ENCODE results near the gene NUP42. TPM values are rescaled to one million over a fixed set of nuclear protein-coding genes. Genes with fewer than 3 reads are reported as not detected.

NUP42 gene
- total RNA-seq, 6 experiments from 2014 or later, result 13.5 to 19.9 (median 19.1) TPM

- Mint-ChIP-seq H3K9me3 (no peaks in the 10 kb centered on the region), H3K4me1 (ENCODE audit: low read depth) (peaks cover 11% of the 10 kb centered on the region), H3K36me3 (ENCODE audit: low read depth) (peaks cover 9% of the 10 kb centered on the region)
These were observed 23.7 kb downstream of the NUP42 start for GRCh38 chr7:23205577-23205908.

GRCh38 chr7:23205909-23206767 lies 24.3 kb downstream of the NUP42 start:
- Mint-ChIP-seq H3K27ac (no peak overlapping the region), H3K4me1 (ENCODE audit: low read depth) (peaks cover 11% of the 10 kb centered on the region), H3K27me3 (ENCODE audit: insufficient read depth) (peaks cover 2% of the 10 kb centered on the region; the same call in 1 of the 2 replicates), H3K4me3 (no peak overlapping the region), H3K36me3 (ENCODE audit: low read depth) (peaks cover 6% of the 10 kb centered on the region), H3K9me3 (no peaks in the 10 kb centered on the region)
- DNase-seq, result no peak
- no peak for TF ChIP-seq CTCF (IDR thresholded peaks at IDR 0.05)

More at GRCh38 chr7:23205577-23205908, 23.7 kb downstream of the NUP42 start:
- H3K4me3 Mint-ChIP-seq, result no peak overlapping the region
- DNase-seq, result no peak
- no peak overlapping the region for H3K27ac Mint-ChIP-seq
- TF ChIP-seq CTCF (IDR thresholded peaks at IDR 0.05), result no peak
- no peaks in the 10 kb centered on the region for H3K27me3 Mint-ChIP-seq (ENCODE audit: insufficient read depth)

- no peak for TF ChIP-seq CTCF (IDR thresholded peaks at IDR 0.05)
- Mint-ChIP-seq H3K27ac (no peak overlapping the region), H3K4me3 (no peak overlapping the region)
These were observed 25.2 kb downstream of the NUP42 start for GRCh38 chr7:23207021-23207420.

GRCh38 chr7:23207884-23208283 lies 26.0 kb downstream of the NUP42 start:
- Mint-ChIP-seq H3K27ac (no peak overlapping the region), H3K36me3 (ENCODE audit: low read depth) (peaks cover 4% of the 10 kb centered on the region; the same call in 1 of the 2 replicates), H3K4me3 (no peak overlapping the region), H3K4me1 (ENCODE audit: low read depth) (peaks cover 11% of the 10 kb centered on the region), H3K9me3 (no peaks in the 10 kb centered on the region), H3K27me3 (ENCODE audit: insufficient read depth) (peaks cover 2% of the 10 kb centered on the region; the same call in 1 of the 2 replicates)
- TF ChIP-seq CTCF (IDR thresholded peaks at IDR 0.05), result no peak
- no peak for DNase-seq

More at GRCh38 chr7:23207021-23207420, 25.2 kb downstream of the NUP42 start:
- no peaks in the 10 kb centered on the region for H3K9me3 Mint-ChIP-seq
- no peak for DNase-seq
- peaks cover 2% of the 10 kb centered on the region; the same call in 1 of the 2 replicates for H3K27me3 Mint-ChIP-seq (ENCODE audit: insufficient read depth)
- peaks cover 11% of the 10 kb centered on the region for H3K4me1 Mint-ChIP-seq (ENCODE audit: low read depth)
- H3K36me3 Mint-ChIP-seq (ENCODE audit: low read depth), result peaks cover 4% of the 10 kb centered on the region; the same call in 1 of the 2 replicates

GRCh38 chr7:23208316-23208715 lies 26.5 kb downstream of the NUP42 start:
- TF ChIP-seq CTCF (IDR thresholded peaks at IDR 0.05), result no peak
- Mint-ChIP-seq H3K36me3 (ENCODE audit: low read depth) (peaks cover 4% of the 10 kb centered on the region; the same call in 1 of the 2 replicates), H3K4me1 (ENCODE audit: low read depth) (peaks cover 11% of the 10 kb centered on the region), H3K27ac (no peak overlapping the region), H3K27me3 (ENCODE audit: insufficient read depth) (peaks cover 2% of the 10 kb centered on the region; the same call in 1 of the 2 replicates), H3K4me3 (no peak overlapping the region), H3K9me3 (no peaks in the 10 kb centered on the region)
- DNase-seq, result no peak
